Measurements from ENCODE around the gene FKBP2.

Gene FKBP2

DNA sequence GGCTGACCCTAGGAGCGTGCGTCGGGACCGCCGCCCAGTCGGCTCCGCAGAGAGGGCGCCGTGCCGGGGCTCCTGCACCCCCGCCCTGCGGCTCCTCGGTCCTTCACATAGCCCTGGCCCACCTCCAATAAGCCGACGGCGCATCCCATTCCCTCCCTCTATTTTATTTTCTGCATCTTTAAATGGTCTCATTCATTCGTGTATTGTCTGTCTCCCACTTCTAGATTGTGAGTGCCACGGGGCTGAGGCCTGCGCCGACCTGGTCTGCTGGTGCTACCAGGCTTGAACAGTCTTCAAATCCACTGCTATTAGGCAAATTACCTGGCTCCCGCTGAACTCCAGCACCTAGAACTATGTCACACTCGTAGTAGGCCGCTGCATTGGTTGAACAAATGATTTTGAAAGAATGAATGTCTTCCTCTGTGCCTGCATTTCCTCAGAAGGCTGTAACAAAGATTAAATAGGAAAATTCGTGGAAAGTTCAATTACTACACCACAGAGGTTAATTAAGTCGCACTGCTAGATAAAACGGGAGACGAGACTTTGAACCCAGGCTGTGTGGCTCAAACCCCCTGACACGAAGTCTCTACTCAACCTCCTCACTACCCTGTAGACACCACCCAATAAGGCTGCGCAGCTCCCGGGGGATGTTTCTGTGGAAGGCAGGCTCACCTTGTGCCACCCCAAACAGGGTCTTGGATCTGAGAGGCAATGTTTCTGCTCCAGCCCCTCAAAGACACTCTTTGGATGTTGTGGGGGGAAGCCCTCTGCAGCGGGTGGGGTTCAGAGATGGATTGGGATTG lies 7.0 kb downstream of the FKBP2 start:
- in situ Hi-C loops (cut with HindIII; ENCODE audit: low sequenced_read_pairs): no loop called here

DNA sequence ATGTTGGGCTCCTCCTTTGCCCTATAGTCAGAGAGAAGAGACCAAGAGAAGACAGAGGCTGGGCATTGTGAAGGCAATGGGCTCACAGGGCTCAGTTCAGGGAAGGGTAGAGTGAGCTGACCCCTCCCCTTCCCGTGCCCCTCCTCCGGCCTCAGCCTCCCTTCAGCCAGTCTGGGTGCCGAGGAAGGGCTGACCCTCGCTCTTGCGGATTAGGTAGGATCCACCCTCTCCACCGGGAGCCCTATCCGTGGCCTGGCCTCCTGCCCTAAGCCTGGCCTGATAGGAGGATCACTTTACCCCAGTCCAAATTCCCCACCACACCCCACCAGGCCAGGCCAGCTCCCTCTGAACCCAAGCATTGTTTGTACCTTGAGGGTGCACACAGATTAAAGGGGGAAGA lies 7.7 kb downstream of the FKBP2 start:
- in situ Hi-C loops (cut with HindIII; ENCODE audit: low sequenced_read_pairs): no loop called here

DNA sequence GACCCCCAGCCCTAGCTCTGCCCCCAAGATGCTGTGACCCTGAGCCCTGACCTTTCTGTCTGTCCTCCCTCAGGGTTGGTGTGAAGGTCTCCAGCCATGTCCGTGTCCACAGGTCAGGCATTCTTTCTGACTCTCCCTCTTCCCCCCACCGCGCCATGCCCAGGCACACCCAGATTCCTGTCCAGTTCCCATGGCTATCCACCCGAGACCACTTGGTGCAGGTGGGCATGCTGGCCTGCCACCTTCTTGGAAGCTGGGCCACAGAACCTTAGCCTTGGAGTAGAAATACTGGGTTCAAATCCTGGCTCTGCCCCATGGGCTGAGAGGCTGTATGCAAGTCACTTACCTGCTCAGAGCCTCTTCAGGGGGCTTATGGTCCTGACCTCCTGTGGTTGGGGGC lies 8.1 kb downstream of the FKBP2 start:
- in situ Hi-C loops (cut with HindIII; ENCODE audit: low sequenced_read_pairs): no loop called here

DNA sequence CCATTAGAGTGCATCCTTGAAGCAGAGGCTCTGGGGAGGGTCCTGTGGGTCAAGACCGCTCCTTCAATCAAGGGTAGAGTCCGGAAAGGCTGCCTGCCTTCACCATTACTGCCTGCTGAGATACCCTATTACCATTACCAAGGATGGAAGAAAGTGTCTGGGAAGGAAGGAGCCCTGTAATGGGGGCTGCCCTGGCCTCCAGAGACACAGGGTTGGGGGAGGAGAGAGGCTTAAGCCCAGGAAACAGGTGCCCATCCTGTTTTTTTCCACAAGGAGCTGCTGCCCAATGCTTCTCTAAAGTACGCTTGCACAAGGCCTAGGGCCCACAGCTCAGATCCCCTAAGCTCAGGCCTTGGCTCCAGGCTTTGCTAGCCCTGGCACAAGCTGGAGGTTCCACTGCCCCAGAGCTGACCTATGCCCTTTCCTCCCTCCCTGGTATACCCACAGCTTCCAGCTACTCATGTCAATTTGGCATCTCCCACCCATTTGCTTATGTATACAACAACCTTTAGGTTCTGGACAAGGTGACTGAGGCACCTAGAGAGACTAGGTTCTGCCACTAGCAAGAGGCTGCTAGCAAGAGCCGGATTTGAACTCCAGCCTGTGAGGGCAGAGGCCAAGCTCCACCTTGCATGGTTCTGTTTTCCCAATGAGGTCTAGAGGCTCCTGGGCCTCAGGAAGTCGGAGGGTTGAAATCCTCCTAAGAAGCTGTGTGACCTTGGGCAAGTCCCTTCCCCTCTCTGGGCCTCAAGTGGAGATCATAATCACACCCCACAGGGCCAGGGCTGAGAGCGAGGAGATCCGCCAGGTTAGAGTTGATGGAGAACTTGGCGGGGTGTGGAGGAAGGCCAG lies 8.9 kb downstream of the FKBP2 start:
- in situ Hi-C loops (cut with HindIII; ENCODE audit: low sequenced_read_pairs): no loop called here

DNA sequence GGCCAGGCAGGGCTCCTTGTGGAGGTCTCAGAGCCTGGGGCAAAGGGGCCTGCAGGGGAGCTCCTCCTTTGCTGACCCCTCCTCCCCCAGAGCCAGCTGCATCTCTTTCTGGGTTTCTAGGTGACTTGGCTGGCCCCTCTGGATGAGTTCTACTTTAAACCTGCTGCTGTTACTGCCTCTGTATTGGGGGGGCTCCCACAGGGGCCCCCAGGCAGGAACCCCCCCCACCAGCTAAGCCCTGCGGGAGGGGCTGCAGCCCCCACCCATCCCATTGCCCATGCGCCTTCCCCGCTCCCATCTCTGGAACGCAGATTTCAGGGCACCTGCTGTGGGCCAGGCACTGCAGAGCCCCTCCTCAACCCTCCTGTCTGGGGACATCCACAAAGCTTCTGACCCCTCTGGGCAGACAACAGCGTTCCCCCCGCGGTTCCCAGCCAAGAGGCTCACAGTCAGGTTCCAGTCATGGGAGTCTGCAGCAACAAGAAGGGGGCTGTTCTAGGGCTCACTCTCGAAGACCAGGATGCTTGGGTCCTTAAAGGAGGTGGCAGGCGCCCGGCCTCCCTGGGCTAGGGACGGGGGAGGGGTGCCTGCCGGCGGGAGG lies 9.6 kb downstream of the FKBP2 start:
- in situ Hi-C loops (cut with HindIII; ENCODE audit: low sequenced_read_pairs): no loop called here

DNA sequence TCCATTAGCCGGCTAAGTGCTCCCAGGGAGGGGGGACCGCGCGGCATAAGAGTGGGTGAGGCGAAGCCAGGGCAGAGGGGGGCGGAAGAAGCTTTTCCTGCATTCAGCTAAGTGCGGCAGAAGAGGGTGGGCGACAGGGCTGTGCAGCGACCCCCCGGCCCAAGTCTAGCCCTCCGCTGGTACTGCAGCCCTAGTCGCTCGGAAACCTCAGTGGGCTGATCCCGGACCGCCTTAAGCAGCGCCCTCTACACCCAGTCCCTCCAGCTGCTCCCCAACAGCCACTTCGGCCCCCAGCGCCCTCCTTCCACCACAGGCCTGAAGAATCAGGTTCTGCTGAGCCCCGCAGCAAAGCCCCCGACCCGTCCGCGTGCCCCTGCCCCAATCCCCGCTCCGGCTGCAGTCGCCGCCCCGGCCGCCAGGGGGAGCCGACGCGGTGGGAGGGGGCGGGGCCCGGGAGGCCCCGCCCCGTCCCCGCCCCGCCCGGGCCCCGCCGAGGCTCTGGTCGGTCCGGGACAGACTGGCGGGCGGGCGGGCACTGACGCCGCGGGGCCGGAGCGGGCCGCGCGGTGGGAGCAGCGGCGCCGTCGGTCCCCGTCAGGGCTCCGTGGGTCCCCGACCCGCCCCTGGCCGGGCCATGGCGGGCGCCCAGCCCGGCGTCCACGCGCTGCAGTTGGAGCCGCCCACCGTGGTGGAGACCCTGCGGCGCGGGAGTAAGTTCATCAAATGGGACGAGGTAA lies 10.3 kb downstream of the FKBP2 start, which contains the start of gene PLCB3:
Gene PLCB3 (plus strand): TSS at position 515 of the 737 bp plus-strand sequence. CDS start 120 bp downstream, at position 635.
- in situ Hi-C loops (cut with HindIII; ENCODE audit: low sequenced_read_pairs): no loop called here

DNA sequence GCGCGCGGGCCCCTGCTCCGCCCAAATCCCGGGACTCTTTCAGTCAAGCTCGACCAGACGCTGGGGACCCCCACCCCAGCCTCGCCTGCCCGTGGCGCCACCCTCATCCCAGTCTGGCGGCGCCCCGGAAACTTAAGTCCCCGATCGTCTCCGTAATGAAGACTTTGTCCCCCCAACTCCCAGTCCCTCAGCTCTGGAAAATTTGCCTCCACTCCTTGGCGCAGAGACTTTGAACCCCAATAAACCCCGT lies 10.8 kb downstream of the FKBP2 start:
- in situ Hi-C loops (cut with HindIII; ENCODE audit: low sequenced_read_pairs): no loop called here

DNA sequence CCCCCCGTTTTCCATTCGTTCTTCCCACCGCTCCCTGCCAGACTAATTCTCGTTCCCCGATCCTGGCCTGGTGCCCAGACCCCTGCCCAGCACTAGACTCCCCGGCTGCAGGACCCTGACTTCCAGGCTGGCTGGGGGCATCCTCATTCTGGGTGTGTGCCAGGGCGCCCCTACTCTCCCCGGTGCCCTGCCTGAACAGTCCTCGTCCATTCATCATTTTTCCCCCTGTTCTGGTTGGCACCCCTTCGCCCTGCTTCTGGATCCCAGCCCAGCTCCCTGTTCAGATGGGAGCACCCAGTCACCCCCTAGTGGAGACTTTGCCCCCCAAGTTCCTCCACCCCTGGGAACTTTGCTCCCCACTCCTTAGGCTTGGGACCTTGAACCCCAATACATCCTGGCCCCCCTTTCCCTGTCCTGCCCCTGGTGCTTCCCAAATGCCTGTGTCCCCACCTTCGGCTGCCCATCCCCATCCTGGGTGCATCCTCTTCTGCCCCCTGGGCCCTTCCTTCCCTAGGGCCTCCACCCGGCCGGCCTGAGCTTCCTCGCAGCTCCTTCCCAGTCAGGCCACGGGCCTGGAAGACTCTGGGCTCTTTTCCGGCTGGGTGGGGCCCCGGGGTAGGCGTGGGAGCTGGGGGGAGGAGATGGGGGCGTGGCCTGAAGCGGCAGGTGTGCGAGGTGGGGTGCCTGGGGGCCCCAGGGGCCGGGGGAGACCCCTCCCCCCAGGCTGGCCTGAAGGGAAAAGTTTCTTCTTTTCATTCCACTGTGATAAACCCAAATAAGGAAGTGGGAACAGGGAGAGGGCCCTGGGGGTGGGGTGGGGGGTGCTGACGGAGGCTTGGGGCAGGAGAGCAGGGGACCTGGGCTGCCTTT lies 11.3 kb downstream of the FKBP2 start:
- in situ Hi-C loops (cut with HindIII; ENCODE audit: low sequenced_read_pairs): no loop called here

DNA sequence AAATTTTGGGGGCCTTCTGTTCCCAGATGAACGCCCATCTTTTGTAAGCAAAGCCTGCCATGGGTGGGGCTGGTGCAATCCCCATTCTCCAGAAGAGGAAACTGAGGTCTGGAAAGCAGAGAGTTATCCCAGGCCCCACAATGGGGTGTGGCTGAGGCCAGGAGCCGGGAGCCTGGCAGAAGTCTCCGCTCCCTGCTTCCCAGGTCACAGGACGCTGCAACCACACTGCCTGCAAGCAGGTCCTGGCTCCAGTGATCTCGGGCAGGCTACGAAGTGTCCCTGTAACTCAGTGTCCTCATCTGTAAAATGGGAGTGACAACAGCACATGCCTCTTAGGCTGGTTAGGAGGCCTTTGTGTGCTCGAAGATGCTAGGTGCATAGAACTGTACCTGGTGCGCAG lies 12.1 kb downstream of the FKBP2 start:
- in situ Hi-C loops (cut with HindIII; ENCODE audit: low sequenced_read_pairs): no loop called here

DNA sequence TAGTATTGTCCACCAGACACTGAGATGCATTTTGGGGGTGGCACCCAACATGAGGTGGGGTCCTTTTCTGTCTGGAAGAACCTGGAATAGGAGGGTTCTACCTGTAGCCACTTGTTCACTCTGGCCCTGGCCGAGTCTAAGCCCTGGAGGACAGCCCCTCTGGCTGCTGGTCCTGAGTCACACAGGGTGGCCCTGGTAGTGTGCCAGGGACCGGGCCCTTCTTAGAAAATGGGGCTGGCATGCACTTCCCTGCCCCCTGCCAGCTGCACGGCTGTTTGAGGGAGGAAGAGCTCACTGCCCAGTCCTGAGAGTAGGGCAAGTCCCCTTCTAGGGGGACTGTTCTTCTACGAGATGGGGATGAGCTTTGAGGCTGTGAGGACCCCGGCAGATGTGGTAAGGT lies 12.6 kb downstream of the FKBP2 start:
- in situ Hi-C loops (cut with HindIII; ENCODE audit: low sequenced_read_pairs): no loop called here

DNA sequence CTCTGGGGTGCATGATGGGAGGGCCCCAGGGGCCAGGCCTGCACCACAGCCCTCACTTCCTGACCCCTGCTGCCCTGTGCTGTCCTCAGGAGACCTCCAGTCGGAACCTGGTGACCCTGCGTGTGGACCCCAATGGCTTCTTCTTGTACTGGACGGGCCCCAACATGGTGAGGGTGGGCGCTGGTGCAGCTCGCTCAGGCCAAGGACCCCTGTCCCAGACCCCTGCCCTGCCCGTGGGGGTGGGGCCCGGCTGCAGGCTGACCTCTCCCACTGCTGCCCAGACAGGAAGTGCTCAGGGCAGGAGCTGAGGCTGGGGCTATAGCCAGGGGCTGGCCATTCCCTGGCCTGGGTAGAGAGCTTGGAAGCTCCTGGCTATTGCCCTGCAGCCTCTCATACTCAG lies 13.4 kb downstream of the FKBP2 start:
- in situ Hi-C loops (cut with HindIII; ENCODE audit: low sequenced_read_pairs): no loop called here

DNA sequence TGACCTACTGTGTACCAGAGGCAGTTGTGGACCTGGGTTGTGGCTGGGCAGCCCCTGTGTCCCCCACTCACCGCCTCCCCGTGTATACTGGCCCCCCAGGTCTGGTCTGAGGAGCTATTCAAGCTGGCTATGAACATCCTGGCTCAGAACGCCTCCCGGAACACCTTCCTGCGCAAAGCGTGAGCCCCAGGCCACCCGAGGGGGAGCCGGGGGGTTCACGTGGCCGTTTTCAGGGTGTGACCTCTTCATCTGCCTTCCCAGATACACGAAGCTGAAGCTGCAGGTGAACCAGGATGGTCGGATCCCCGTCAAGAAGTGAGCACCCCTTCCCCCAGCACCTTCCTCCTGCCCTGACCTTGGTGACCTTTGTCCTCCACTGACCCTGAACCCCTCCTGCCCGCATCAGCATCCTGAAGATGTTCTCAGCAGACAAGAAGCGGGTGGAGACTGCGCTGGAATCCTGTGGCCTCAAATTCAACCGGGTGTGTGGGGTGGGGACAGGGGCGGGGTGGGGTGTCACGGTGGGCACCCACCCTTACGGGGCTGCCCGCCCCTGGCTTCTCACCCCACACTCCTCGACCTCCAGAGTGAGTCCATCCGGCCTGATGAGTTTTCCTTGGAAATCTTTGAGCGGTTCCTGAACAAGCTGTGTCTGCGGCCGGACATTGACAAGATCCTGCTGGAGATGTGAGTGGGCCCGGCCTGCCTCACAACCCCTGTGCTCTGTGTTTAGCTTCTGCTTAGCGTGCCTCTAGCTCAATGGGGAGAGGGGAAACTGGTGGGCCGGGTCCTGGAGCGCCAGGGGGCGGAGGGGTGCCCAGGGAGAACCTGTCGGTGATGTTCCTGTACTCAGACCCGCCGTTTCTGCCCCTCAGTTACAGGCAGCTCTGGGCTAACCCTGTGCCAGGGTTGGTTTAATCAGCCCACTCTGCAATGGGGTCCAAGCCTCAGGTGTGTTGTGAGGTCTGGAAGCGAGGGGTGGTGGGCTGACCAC lies 14.5 kb downstream of the FKBP2 start:
- in situ Hi-C loops (cut with HindIII; ENCODE audit: low sequenced_read_pairs): no loop called here

DNA sequence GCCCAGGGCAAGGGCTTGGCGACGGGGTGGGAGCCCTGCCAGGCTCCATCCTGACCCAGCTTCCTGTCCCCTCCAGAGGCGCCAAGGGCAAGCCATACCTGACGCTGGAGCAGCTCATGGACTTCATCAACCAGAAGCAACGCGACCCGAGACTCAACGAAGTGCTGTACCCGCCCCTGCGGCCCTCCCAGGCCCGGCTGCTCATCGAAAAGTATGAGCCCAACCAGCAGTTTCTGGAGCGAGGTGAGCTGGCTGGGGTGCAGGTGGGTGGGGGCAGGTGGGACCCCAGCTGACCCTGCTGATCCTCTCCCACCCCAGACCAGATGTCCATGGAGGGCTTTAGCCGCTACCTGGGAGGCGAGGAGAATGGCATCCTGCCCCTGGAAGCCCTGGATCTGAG lies 15.4 kb downstream of the FKBP2 start:
- in situ Hi-C loops (cut with HindIII; ENCODE audit: low sequenced_read_pairs): no loop called here

DNA sequence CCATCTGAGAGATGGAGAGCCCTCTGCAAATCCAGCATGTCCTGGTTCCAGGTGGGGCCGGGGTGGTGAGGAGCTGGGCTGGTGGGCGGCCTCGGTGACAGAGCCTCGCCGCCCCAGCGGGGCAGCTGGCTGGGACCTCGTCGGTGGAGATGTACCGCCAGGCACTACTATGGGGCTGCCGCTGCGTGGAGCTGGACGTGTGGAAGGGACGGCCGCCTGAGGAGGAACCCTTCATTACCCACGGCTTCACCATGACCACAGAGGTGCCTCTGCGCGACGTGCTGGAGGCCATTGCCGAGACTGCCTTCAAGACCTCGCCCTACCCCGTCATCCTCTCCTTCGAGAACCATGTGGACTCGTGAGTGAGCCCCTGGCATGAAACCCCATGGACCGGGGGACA lies 17.5 kb downstream of the FKBP2 start:
- in situ Hi-C loops (cut with HindIII; ENCODE audit: low sequenced_read_pairs): no loop called here

DNA sequence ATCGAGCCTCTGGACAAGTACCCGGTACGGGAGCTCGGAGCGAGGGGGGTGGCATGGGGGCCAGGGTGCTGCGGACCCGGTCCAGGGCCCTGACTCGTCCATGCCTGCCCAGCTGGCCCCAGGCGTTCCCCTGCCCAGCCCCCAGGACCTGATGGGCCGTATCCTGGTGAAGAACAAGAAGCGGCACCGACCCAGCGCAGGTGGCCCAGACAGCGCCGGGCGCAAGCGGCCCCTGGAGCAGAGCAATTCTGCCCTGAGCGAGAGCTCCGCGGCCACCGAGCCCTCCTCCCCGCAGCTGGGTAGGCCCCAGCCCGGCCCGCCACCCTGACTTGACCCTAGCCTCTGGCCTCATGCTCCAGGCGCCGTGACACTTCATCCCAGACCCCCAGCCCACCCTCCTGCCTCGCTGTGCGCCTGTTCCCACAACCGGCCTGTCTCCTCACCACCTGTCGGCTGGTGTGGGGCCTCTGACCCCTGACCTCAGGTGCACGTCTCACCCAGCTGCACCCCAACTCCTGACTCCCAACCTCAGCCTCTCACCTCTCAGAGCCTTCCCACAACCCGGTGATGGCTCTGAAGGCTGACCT lies 18.1 kb downstream of the FKBP2 start:
- in situ Hi-C loops (cut with HindIII; ENCODE audit: low sequenced_read_pairs): no loop called here

DNA sequence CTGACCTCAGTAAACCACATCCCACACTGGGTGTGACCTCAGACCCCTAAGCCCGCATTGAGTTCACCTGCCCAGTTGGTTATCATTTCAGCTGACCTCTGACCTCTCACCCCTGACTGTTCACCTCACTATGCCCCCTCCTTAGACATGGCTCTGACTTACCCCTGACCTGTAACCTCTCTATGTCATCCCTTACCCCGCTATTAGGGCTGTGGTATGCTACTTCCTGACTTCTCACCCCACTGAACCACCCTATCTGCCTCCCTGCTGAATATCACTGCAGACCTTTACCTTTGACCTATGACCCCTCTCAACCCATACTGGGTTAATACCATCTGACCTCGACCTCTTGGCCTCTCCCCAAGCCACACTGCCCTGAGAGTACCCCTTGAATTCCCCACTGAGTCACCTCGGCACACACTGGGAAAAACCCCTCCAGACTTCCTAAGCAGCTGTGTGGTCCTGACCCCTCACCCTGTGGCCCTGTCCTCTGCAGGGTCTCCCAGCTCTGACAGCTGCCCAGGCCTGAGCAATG lies 18.7 kb downstream of the FKBP2 start:
- in situ Hi-C loops (cut with HindIII; ENCODE audit: low sequenced_read_pairs): no loop called here

DNA sequence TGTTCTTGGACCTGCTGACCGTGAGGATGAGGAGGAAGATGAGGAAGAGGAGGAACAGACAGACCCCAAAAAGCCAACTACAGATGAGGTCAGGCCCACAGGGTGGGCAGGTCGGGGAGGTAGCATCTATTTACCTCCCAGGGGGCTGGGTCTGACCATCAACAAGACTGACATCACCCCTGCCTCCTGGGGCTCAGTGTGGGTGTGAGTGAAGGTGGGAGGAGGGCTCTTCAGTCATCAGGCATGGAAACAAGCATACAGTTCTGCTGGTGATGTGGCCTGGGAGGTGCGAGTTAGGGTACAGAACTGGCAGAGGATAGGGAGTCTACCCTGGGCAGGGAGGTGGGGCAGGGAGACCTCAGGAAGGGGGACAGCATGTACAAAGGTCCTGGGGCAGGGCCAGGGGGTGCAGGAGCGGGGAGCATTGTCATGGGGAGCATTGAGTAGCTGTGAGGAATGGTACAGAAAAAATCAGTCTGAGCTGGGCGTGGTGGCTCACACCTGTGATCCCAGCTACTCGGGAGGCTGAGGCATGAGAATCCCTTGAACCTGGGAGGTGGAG lies 19.3 kb downstream of the FKBP2 start:
- in situ Hi-C loops (cut with HindIII; ENCODE audit: low sequenced_read_pairs): no loop called here

DNA sequence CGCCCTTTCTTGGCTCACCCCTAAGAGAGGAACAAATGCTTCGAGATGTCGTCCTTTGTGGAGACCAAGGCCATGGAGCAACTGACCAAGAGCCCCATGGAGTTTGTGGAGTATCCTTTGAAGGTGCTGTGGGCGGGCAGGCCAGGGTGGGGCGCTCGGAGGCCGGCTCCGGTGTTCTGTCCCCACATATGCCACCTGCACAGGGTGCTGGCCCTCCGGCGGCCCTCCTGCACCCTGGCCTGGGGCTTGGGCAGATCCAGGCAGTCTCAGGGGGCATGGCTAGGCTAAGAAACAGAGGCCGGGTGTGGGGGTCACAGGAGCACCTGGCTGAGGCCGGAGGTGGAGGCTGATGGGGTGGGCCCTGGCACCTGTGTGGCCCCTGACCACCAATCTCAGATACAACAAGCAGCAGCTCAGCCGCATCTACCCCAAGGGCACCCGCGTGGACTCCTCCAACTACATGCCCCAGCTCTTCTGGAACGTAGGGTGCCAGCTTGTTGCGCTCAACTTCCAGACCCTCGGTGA lies 20.7 kb downstream of the FKBP2 start:
- in situ Hi-C loops (cut with HindIII; ENCODE audit: low sequenced_read_pairs): no loop called here
